ENCODE results near the gene LCN12.

LCN12 gene

GRCh38 chr9:136960212-136960937, 8.3 kb downstream of the LCN12 start:
- TF ChIP-seq RAD21 (IDR thresholded peaks at IDR 0.05; ENCODE audit: low read depth) = no peak
- TF ChIP-seq EP300 (IDR thresholded peaks at IDR 0.05; ENCODE audit: borderline replicate concordance) = no peak
- TF ChIP-seq MAX (IDR thresholded peaks at IDR 0.05) = no peak
- no peak for TF ChIP-seq TEAD4 (IDR thresholded peaks at IDR 0.05)
- no peak for TF ChIP-seq NFIC (IDR thresholded peaks at IDR 0.05)

GRCh38 chr9:136960938-136961275, 8.8 kb downstream of the LCN12 start:
- TF ChIP-seq USF1 (IDR thresholded peaks at IDR 0.05) (no peak), YY1 (IDR thresholded peaks at IDR 0.05; ENCODE audit: low read depth) (no peak), TEAD4 (IDR thresholded peaks at IDR 0.05) (no peak), TAF1 (IDR thresholded peaks at IDR 0.05; ENCODE audit: low read depth) (no peak), ZBTB7A (IDR thresholded peaks at IDR 0.05; ENCODE audit: low read depth) (no peak), NFIC (IDR thresholded peaks at IDR 0.05) (no peak), FOXM1 (IDR thresholded peaks at IDR 0.05; ENCODE audit: borderline replicate concordance, low read depth) (no peak)

DNA sequence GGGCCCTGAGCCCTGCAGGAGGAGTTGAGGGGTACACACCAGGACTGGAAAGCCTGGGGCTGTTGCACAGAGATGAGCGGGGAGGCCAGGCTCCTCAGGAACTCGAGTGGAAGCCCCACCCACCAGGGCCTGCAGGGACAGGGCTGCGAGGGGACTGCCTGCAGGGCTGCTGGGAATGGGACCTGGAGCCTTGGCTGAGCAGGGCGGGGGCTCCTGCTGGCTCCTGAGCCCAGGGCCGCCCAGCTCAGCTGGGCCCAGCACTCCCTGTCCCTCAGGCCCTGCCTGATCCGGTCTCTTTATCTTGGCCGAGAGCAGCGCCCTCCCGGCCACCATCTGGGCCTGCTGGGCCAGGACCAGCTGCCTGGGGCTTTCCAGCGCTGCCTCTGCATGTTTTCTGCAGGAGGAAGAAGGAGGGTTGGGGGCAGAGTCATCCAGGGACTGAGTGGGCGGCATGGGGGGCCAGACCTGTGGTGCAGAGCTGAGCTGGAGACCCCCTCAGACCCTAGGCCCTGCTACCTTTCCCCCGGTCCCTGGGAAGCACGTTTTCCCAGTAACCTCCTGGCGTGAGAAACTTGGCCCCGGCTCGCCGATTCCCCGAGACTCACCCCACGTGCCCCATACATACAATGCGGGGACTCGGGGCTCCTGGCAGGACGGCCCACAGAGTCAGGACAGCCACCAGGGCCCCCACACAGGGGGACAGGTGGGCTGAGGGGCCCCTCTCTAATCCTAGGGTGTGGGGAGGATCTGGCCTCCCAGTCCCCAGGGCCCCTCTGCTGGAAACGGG, 9.4 kb downstream of the LCN12 start:
- no peak for TF ChIP-seq EP300 (IDR thresholded peaks at IDR 0.05; ENCODE audit: borderline replicate concordance)
- TF ChIP-seq FOXM1 (IDR thresholded peaks at IDR 0.05; ENCODE audit: borderline replicate concordance, low read depth) = no peak
- TF ChIP-seq MAX (IDR thresholded peaks at IDR 0.05) = no peak
- no peak for TF ChIP-seq YY1 (IDR thresholded peaks at IDR 0.05; ENCODE audit: low read depth)

DNA sequence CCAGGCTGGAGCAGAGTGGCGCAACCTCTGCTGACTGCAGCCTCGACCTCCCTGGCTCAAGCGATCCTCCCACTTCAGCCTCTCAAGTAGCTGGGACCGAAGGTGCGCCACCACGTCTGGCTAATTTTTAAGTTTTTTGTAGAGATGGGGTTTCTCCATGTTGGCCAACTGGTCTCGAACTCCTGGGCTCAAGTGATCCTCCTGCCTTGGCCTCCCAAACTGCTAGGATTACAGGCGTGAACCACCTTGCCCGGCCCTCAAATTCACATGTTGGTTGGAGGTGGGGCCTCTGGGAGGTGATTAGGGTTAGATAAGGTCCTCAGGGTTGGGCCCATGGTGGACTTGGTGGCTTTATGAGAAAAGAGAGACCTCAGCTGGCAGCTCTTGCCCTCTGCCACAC, 10.1 kb downstream of the LCN12 start:
- TF ChIP-seq TCF12 (IDR thresholded peaks at IDR 0.05; ENCODE audit: low read depth) = no peak
- TF ChIP-seq RAD21 (IDR thresholded peaks at IDR 0.05; ENCODE audit: low read depth) = no peak
- TF ChIP-seq TAF1 (IDR thresholded peaks at IDR 0.05; ENCODE audit: low read depth) = no peak
- no peak for TF ChIP-seq YY1 (IDR thresholded peaks at IDR 0.05; ENCODE audit: low read depth)
- TF ChIP-seq REST (IDR thresholded peaks at IDR 0.05; ENCODE audit: low read depth) = no peak

- no peak for TF ChIP-seq MAX (IDR thresholded peaks at IDR 0.05)
- TF ChIP-seq EGR1 (IDR thresholded peaks at IDR 0.05) = no peak
- TF ChIP-seq TAF1 (IDR thresholded peaks at IDR 0.05; ENCODE audit: low read depth) = no peak
- TF ChIP-seq TEAD4 (IDR thresholded peaks at IDR 0.05) = no peak
- TF ChIP-seq YY1 (IDR thresholded peaks at IDR 0.05; ENCODE audit: low read depth) = no peak
Measured at GRCh38 chr9:136962701-136963248, 10.7 kb downstream of the LCN12 start.

DNA sequence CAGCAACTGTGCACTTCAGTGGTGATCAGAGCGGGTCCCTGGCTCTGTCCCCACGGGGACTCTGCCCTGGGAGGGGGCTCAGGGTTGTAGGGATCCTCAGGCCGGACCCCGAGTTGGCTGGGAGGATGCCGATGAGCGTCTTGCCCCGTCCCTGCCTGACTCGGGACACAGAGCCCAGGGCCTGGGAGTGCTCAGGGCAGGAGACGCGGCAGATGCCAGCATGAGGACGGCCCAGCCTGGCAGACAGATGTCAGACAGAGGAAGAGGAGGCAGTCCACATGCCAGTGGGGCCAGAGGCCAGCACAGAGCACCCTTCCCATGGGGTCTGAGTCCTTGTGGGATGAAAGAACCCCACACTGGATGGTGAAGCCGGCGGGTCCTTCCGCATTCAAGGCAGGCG, 11.3 kb downstream of the LCN12 start:
- TF ChIP-seq EP300 (IDR thresholded peaks at IDR 0.05; ENCODE audit: borderline replicate concordance) (no peak), CEBPB (IDR thresholded peaks at IDR 0.05) (no peak), EGR1 (IDR thresholded peaks at IDR 0.05) (no peak), RAD21 (IDR thresholded peaks at IDR 0.05; ENCODE audit: low read depth) (no peak), TAF1 (IDR thresholded peaks at IDR 0.05; ENCODE audit: low read depth) (no peak), FOXM1 (IDR thresholded peaks at IDR 0.05; ENCODE audit: borderline replicate concordance, low read depth) (no peak), CREB1 (IDR thresholded peaks at IDR 0.05; ENCODE audit: low read depth) (no peak), TEAD4 (IDR thresholded peaks at IDR 0.05) (no peak), USF1 (IDR thresholded peaks at IDR 0.05) (no peak), NFIC (IDR thresholded peaks at IDR 0.05) (no peak), REST (IDR thresholded peaks at IDR 0.05; ENCODE audit: low read depth) (no peak)

Measured in Ishikawa (cell line).